Lower leg skin (tissue), 3 donors: ENCODE results near the gene NKD2.

Source experiments
- POLR2A ChIP-seq, 2 donors: fragments of 450-650 bp; IDR thresholded peaks; one replicate each; pipeline ENCODE4 v1.6.1; 2016 to 2017; ENCODE audit warnings: antibody characterized with exemption in 2 of 2, mild to moderate bottlenecking in 1 of 2, moderate library complexity in 1 of 2
- TF ChIP-seq, protein P1 (sequence below), 3 donors: fragments of 450-650 bp; IDR thresholded peaks; one replicate each; pipeline ENCODE4 v1.5.1; 2016; ENCODE audit warnings: antibody characterized with exemption in 3 of 3, mild to moderate bottlenecking in 3 of 3, moderate library complexity in 2 of 3

DNA sequence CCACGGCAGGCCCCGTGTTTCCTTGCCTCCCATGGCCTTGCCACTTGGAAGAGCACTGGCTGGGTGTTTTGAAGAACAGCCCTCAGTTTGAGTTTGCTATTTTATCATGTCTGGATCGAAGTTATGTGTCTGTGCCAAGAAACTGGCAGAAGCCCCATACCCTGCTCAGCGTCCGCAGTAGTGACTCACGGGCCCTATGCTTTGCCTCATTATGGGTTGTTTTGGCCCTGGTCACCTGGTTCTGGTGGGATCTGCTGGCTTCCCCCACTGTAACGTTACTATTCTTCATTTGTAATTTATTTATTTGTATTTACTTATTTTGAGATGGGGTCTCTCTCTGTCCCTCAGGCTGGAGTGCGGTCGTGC is 42.3 kb upstream of the NKD2 start:
- TF ChIP-seq, protein P1, sequence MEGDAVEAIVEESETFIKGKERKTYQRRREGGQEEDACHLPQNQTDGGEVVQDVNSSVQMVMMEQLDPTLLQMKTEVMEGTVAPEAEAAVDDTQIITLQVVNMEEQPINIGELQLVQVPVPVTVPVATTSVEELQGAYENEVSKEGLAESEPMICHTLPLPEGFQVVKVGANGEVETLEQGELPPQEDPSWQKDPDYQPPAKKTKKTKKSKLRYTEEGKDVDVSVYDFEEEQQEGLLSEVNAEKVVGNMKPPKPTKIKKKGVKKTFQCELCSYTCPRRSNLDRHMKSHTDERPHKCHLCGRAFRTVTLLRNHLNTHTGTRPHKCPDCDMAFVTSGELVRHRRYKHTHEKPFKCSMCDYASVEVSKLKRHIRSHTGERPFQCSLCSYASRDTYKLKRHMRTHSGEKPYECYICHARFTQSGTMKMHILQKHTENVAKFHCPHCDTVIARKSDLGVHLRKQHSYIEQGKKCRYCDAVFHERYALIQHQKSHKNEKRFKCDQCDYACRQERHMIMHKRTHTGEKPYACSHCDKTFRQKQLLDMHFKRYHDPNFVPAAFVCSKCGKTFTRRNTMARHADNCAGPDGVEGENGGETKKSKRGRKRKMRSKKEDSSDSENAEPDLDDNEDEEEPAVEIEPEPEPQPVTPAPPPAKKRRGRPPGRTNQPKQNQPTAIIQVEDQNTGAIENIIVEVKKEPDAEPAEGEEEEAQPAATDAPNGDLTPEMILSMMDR (IDR thresholded peaks at IDR 0.05) = no peak
- TF ChIP-seq POLR2A (IDR thresholded peaks at IDR 0.05) = no peak
